ENCODE measurements around the gene TM4SF4.
"Not testable (repeated sequence)": the region's sequence is repeated elsewhere in the genome, so short reads cannot be mapped to it uniquely, and the experiment has no call there.

Gene TM4SF4

GRCh38 chr3:149474250-149474817 is at the start of gene TM4SF4:
Gene TM4SF4 (plus strand): TSS chr3:149474697. CDS start chr3:149474878, 181 bp downstream.
- DNase-seq = no peak

GRCh38 chr3:149424918-149425317 is 49.6 kb upstream of the TM4SF4 start:
- no peak for DNase-seq

- DNase-seq = no peak
Measured at GRCh38 chr3:149426325-149426724, 48.2 kb upstream of the TM4SF4 start.

- peak; percentile 41 for DNase-seq
Measured at GRCh38 chr3:149428087-149428486, 46.4 kb upstream of the TM4SF4 start.

- DNase-seq = no peak
Measured at GRCh38 chr3:149430216-149430615, 44.3 kb upstream of the TM4SF4 start.

GRCh38 chr3:149432149-149432548 is 42.3 kb upstream of the TM4SF4 start:
- DNase-seq = no peak

GRCh38 chr3:149435996-149436885 is 38.3 kb upstream of the TM4SF4 start:
- DNase-seq = peak; percentile 63

- no peak for DNase-seq
Measured at GRCh38 chr3:149437286-149437685, 37.2 kb upstream of the TM4SF4 start.

- DNase-seq = no peak
Measured at GRCh38 chr3:149437710-149438109, 36.8 kb upstream of the TM4SF4 start.

GRCh38 chr3:149438981-149439380 is 35.5 kb upstream of the TM4SF4 start:
- no peak for DNase-seq

- no peak for DNase-seq
Measured at GRCh38 chr3:149441642-149442041, 32.9 kb upstream of the TM4SF4 start.

- DNase-seq = no peak
Measured at GRCh38 chr3:149442043-149442442, 32.5 kb upstream of the TM4SF4 start.

GRCh38 chr3:149442851-149443544 is 31.5 kb upstream of the TM4SF4 start:
- DNase-seq = no peak

GRCh38 chr3:149443545-149443912 is 31.0 kb upstream of the TM4SF4 start:
- no peak for DNase-seq

- not testable (repeated sequence) for DNase-seq
Measured at GRCh38 chr3:149444867-149445266, 29.6 kb upstream of the TM4SF4 start.

- DNase-seq = no peak
Measured at GRCh38 chr3:149448331-149448831, 26.1 kb upstream of the TM4SF4 start.

- DNase-seq = no peak
Measured at GRCh38 chr3:149449182-149449581, 25.3 kb upstream of the TM4SF4 start.

- no peak for DNase-seq
Measured at GRCh38 chr3:149449799-149450198, 24.7 kb upstream of the TM4SF4 start.

GRCh38 chr3:149450281-149450680 is 24.2 kb upstream of the TM4SF4 start:
- DNase-seq = no peak

GRCh38 chr3:149452036-149452435 is 22.5 kb upstream of the TM4SF4 start:
- DNase-seq = no peak

GRCh38 chr3:149453140-149453805 is 21.2 kb upstream of the TM4SF4 start:
- DNase-seq = no peak

- no peak for DNase-seq
Measured at GRCh38 chr3:149454746-149455145, 19.8 kb upstream of the TM4SF4 start.

GRCh38 chr3:149455366-149455765 is 19.1 kb upstream of the TM4SF4 start:
- DNase-seq = no peak

Measured in NCI-H82 (cell line).